Neutrophil (primary cell): ENCODE results near the gene PRDM13.

ENCODE experiments used
- H3K27ac ChIP-seq: fragments of 200-600 bp; sonication (generic); 2 replicates; pipeline ENCODE4 v1.5.1; 2016; ENCODE audit warnings: mild to moderate bottlenecking, moderate library complexity
- H3K27me3 ChIP-seq: fragments of 200-600 bp; sonication (generic); 2 replicates; pipeline ENCODE4 v1.6.0; 2016; ENCODE audit warnings: mild to moderate bottlenecking
- H3K36me3 ChIP-seq: fragments of 200-600 bp; sonication (generic); 2 replicates; pipeline ENCODE4 v1.5.1; 2017
- H3K4me1 ChIP-seq, 2 experiments: fragments of 200-600 bp in 1 of 2; sonication (generic) in 1 of 2; 1 replicate in 1 of 2; 2 replicates in 1 of 2; pipeline versions ENCODE4 v1.5.1 to v1.6.1; 2013 to 2016; ENCODE audit warnings: low read depth in 1 of 2, low read length in 1 of 2, mild to moderate bottlenecking in 1 of 2, moderate library complexity in 1 of 2; ENCODE audit not compliant: control insufficient read depth in 1 of 2, insufficient read depth in 1 of 2
- H3K4me3 ChIP-seq, 2 experiments: fragments of 200-600 bp in 1 of 2; sonication (generic) in 1 of 2; 1 replicate in 1 of 2; 2 replicates in 1 of 2; pipeline ENCODE4 v1.5.1; 2013 to 2016; ENCODE audit warnings: low read depth in 1 of 2, low read length in 1 of 2, mild to moderate bottlenecking in 1 of 2, moderate library complexity in 1 of 2
- H3K9me3 ChIP-seq: fragments of 200-600 bp; sonication (generic); 2 replicates; pipeline ENCODE4 v1.5.1; 2016
- CTCF ChIP-seq: fragments of 200-600 bp; sonication (generic); IDR thresholded peaks from 2 replicates; pipeline ENCODE4 v1.5.1; 2016; ENCODE audit warnings: antibody characterized with exemption

PRDM13 gene

GRCh38 chr6:99611148-99611547, 4.5 kb downstream of the PRDM13 start:
- Histone ChIP-seq H3K27me3 (peaks cover 100% of the 10 kb centered on the region), H3K9me3 (no peaks in the 10 kb centered on the region), H3K4me1 (peaks cover 16 to 20% of the 10 kb centered on the region in 2 experiments), H3K36me3 (no peaks in the 10 kb centered on the region), H3K27ac (no peak overlapping the region), H3K4me3 (no peak overlapping the region)
- TF ChIP-seq CTCF, result no peak

GRCh38 chr6:99612551-99613408, 6.1 kb downstream of the PRDM13 start:
- peak overlapping the region in 1 of 2 experiments; percentile 42 for H3K4me3 ChIP-seq
- H3K4me1 ChIP-seq, result peaks cover 16 to 20% of the 10 kb centered on the region in 2 experiments
- H3K9me3 ChIP-seq, result no peaks in the 10 kb centered on the region
- peaks cover 100% of the 10 kb centered on the region for H3K27me3 ChIP-seq
- TF ChIP-seq CTCF, result no peak
- H3K27ac ChIP-seq, result no peak overlapping the region
- H3K36me3 ChIP-seq, result no peaks in the 10 kb centered on the region

- H3K36me3 ChIP-seq, result no peaks in the 10 kb centered on the region
- H3K27me3 ChIP-seq, result peaks cover 100% of the 10 kb centered on the region
- H3K9me3 ChIP-seq, result no peaks in the 10 kb centered on the region
- no peak overlapping the region for H3K27ac ChIP-seq
- peak overlapping the region in 1 of 2 experiments; percentile 42 for H3K4me3 ChIP-seq
- H3K4me1 ChIP-seq, result peaks cover 16 to 20% of the 10 kb centered on the region in 2 experiments
- no peak for TF ChIP-seq CTCF
Measured at GRCh38 chr6:99613409-99613704, 6.7 kb downstream of the PRDM13 start.

GRCh38 chr6:99613705-99614429, 7.2 kb downstream of the PRDM13 start:
- Histone ChIP-seq H3K27me3 (peaks cover 100% of the 10 kb centered on the region), H3K4me3 (peak overlapping the region; percentile 15 to 42), H3K27ac (no peak overlapping the region), H3K9me3 (no peaks in the 10 kb centered on the region), H3K36me3 (no peaks in the 10 kb centered on the region), H3K4me1 (peaks cover 16 to 20% of the 10 kb centered on the region in 2 experiments)
- TF ChIP-seq CTCF, result no peak

- Histone ChIP-seq H3K4me3 (peak overlapping the region; percentile 15 to 42), H3K27me3 (peaks cover 100% of the 10 kb centered on the region), H3K27ac (no peak overlapping the region), H3K9me3 (no peaks in the 10 kb centered on the region), H3K36me3 (no peaks in the 10 kb centered on the region), H3K4me1 (peaks cover 16 to 20% of the 10 kb centered on the region in 2 experiments)
- no peak for TF ChIP-seq CTCF
Measured at GRCh38 chr6:99614430-99615186, 8.0 kb downstream of the PRDM13 start.
